Measurements from ENCODE around the gene RNF123.

- TF ChIP-seq CTCF (IDR thresholded peaks at IDR 0.05) (no peak), POLR2A (IDR thresholded peaks at IDR 0.05) (no peak)
Measured at GRCh38 chr3:49652218-49652902, 37.0 kb upstream of the RNF123 start.
